ENCODE results near the gene FNBP1.

FNBP1 gene

DNA sequence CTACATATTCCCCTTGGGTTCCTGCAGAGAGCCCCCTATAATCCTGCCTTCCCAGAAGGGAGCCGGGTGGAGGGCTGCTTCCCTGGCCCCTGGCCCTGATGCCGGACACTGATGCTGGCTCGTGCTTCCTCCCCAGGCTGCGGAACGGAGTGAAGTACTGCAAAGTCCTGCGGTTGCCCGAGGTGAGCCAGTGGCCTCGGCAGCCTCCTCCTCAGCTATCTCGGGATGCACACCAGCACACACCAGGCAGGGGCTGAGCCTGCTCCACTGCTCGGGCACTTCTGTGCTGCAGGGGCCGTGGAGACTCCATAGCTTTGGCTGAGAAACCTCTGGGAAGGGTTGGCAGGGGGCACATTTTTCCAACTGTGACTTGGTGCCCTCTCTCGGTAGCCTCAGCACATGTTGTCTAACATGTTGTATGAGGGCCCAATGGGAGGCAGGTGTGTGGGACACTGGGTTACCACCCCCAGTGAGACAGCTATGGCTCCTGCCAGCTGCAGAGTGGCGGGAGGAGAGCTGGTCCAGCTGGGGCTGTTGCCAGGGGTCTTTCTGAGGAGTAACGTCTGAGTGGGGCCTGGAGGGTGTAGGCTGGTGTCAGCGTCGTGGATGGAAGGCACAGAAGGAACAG lies 169.3 kb downstream of the FNBP1 start:
- no peaks in the 10 kb centered on the region for H3K27me3 Mint-ChIP-seq
- H3K9me3 Mint-ChIP-seq: no peaks in the 10 kb centered on the region
- no peak overlapping the region for H3K27ac Mint-ChIP-seq
- intact Hi-C loops (cut with micrococcal nuclease): no loop called here
- no peak overlapping the region for H3K4me3 Mint-ChIP-seq
- peaks cover 29% of the 10 kb centered on the region for H3K36me3 Mint-ChIP-seq (ENCODE audit: low read depth)
- H3K4me1 Mint-ChIP-seq (ENCODE audit: low read depth): no peaks in the 10 kb centered on the region

DNA sequence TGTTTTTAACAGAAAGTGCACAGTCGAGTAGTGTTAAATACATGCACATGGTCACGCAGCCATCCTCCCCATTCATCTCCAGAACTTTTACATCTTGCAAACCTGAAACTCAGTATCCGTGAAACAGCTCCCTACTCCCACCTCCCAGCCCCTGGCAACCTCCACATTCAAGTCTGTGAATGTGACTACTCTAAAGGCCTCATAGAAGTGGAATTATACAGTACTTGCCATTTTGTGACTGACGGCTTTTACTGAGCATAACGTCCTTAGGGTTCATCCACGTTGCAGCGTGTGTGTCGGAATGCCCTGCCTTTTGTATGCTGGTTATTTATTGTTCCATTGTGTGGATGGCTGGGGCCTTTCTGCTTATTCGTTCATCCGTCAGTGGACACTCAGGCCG lies 171.9 kb downstream of the FNBP1 start:
- intact Hi-C loops (cut with micrococcal nuclease): no loop called here
- Mint-ChIP-seq H3K4me1 (ENCODE audit: low read depth) (peaks cover 8% of the 10 kb centered on the region), H3K27ac (no peak overlapping the region)

DNA sequence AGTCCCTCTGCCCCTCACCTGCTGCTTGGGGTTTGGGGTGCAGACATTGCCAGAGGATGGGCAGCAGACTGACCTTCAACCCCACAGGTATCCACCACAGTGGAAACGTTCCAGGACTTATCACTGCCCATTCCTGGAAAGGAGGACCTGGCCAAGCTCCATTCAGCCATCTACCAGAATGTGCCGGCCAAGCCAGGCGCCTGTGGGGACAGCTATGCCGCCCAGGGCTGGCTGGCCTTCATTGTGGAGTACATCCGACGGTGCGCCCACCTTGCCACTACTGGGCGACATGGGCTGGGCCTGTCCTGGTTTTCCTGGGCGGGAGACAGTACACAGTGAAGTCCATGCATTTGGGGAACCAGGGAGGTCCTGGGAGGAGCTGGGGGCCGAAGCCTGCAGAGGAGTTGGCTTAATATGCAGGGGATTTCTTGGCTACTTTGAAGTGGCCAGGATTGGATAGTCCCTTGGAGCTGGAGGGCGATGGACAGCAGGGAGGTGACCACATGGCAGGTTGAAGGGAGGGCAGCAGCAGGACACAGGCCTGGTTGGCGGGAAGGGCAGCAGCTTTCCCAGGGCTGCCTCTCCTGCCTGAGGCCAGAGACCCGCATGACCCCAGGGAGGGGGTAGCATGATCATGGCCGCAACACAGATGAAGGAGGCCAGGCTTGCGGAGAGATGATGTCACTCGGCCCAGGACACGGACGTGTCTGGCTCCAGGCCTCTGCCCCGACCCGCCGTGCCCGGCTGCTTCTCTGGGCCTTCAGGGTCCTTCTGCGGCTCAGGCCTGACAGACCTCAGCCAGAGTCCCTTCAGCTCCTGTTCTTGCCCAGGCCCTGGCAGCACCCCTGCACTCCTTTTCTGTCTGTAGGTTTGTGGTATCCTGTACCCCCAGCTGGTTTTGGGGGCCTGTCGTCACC lies 173.1 kb downstream of the FNBP1 start:
- H3K4me1 Mint-ChIP-seq (ENCODE audit: low read depth): peaks cover 19% of the 10 kb centered on the region
- no peak overlapping the region for H3K27ac Mint-ChIP-seq
- no peaks in the 10 kb centered on the region for H3K9me3 Mint-ChIP-seq
- peaks cover 65% of the 10 kb centered on the region for H3K36me3 Mint-ChIP-seq (ENCODE audit: low read depth)
- intact Hi-C loops (cut with micrococcal nuclease): no loop called here
- no peak overlapping the region for H3K4me3 Mint-ChIP-seq
- no peaks in the 10 kb centered on the region for H3K27me3 Mint-ChIP-seq

More for the DNA sequence above, 171.9 kb downstream of the FNBP1 start:
- Mint-ChIP-seq H3K36me3 (ENCODE audit: low read depth) (peaks cover 55% of the 10 kb centered on the region), H3K4me3 (no peak overlapping the region), H3K27me3 (no peaks in the 10 kb centered on the region), H3K9me3 (no peaks in the 10 kb centered on the region)

DNA sequence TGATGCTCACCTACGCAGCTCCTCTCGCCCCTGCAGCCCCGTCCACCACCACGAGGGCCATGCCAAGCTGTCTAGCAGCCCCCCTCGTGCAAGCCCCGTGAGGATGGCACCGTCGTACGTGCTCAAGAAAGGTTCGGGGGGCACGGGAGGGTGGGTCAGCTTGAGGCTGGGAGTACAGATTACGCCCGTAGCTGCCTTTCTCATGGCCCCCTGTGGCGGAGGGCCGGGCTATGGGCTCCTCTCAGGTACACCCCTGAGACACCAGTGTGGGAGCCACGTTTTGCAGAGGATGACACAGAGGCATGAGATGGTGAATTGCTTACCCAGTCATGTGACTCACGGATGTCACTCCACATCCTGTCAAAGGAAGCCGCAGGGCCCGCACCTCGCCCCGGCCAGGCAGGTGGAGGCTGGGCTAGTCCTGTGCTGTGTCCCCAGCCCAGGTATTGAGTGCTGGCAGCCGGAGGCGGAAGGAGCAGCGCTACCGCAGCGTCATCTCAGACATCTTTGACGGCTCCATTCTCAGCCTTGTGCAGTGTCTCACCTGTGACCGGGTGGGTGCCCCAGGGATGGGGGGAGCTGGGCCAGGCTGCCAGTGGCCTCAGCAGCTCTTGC lies 174.0 kb downstream of the FNBP1 start:
- H3K4me1 Mint-ChIP-seq (ENCODE audit: low read depth): peaks cover 19% of the 10 kb centered on the region

DNA sequence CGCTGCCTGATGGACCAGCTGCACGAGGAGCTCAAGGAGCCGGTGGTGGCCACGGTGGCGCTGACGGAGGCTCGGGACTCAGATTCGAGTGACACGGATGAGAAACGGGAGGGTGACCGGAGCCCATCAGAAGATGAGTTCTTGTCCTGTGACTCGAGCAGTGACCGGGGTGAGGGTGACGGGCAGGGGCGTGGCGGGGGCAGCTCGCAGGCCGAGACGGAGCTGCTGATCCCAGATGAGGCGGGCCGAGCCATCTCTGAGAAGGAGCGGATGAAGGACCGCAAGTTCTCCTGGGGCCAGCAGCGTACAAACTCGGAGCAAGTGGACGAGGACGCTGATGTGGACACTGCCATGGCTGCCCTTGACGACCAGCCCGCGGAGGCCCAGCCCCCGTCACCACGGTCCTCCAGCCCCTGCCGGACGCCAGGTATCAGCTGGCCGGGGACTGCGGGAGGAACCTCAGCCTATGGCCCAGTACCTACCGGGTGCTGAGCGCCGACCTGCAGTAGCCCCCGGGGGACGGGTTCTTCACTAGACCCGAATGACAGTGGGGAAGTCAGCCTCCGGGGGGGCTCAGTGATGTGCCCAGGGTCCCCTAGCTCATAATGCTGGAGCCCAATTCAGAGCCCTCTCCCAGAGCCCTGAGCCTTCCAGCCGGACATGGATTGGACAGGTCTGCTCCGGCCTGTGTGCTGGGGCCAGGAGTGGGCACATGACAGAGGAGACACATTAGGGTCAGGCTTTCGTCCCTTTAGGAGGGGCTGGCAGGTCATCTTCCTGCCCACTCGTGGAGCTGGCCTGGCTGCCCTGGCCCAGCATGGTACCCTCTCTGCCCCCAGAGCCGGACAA lies 174.7 kb downstream of the FNBP1 start:
- intact Hi-C loops (cut with micrococcal nuclease): no loop called here
- H3K27me3 Mint-ChIP-seq: no peaks in the 10 kb centered on the region
- H3K36me3 Mint-ChIP-seq (ENCODE audit: low read depth): peaks cover 80% of the 10 kb centered on the region
- no peak overlapping the region for H3K4me3 Mint-ChIP-seq
- H3K4me1 Mint-ChIP-seq (ENCODE audit: low read depth): peaks cover 19% of the 10 kb centered on the region
- H3K27ac Mint-ChIP-seq: no peak overlapping the region
- H3K9me3 Mint-ChIP-seq: no peaks in the 10 kb centered on the region

More for the DNA sequence above, 174.0 kb downstream of the FNBP1 start:
- H3K27me3 Mint-ChIP-seq: no peaks in the 10 kb centered on the region
- peaks cover 73% of the 10 kb centered on the region for H3K36me3 Mint-ChIP-seq (ENCODE audit: low read depth)
- no peaks in the 10 kb centered on the region for H3K9me3 Mint-ChIP-seq
- no peak overlapping the region for H3K27ac Mint-ChIP-seq
- intact Hi-C loops (cut with micrococcal nuclease): no loop called here
- no peak overlapping the region for H3K4me3 Mint-ChIP-seq

DNA sequence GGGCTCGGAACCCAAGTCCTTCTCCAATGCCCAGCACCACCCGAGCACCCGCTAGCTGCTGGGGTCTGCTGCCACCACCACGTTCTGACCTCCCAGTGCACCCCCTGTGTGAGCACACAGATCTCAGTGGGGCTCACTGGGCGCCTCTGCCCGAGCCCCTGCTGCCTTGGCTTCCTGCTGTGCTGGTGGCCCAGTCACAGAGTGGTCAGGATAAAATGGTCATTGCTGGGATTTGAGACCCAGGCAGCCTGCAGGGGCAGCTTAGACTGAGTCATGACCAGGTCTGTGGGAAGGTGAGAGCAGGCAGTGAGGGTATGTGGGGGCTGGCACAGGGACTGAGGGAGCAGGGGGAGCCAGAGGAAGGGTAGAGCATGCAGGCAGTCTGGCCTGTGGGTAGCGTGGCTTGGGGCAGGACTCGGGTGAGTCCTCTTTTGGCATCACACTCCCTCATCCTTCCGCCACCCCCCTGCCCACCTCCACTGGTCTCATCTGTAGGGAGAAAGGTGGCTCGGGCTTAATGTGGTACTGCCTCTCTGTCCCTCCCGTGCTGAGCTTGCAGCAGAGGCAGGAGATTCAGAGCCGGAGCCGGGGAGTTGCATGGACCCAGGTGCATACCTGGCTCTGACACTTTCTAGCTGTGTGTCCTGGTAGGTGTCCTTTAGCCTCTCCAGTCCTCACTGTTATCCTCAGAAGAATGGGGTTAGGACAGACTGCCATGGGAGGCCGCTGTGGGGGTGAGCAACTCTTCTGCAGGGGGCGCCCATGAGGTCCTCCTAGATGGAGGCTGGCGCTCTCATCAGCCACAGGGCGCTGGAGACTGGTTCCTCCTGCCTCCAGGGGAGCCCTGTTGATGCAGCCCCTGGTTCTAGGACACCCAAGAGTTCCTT lies 175.6 kb downstream of the FNBP1 start:
- Mint-ChIP-seq H3K4me3 (no peak overlapping the region), H3K4me1 (ENCODE audit: low read depth) (peaks cover 19% of the 10 kb centered on the region)

DNA sequence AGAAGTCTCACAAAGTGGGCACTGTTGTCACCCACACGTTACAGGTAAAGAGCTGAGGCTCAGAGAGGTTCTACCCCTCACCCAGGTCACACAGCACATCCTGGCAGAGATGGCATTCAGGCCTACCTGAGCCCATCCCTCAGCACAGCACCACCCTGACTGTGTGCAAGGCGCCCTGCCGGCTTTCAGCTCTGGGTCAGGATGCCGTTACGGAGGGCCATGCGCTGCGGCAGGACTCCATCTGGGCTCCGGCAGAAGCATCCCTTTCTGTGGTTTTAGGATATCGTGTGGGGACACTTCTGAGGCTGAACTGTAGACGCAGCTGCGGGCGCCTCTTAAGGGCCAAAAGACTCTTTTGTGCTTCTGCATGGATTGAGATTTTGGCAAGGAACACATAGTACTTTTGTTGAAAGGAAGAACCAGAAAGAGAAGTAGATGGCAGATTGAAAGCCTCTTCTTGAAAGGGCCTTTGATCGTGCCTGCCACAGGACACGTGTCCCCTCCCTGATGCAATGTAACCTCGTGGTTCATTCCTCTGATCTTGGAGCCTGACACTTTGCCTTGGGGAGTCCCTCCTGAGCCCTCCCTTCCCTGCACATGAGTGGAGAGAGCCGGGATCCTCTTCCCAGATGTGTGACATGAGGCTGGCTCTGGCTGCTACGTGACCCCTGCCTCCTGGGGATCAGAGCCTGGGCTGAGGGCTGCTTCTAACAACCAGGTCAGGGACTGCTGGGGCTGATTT lies 176.4 kb downstream of the FNBP1 start:
- H3K4me1 Mint-ChIP-seq (ENCODE audit: low read depth): peaks cover 19% of the 10 kb centered on the region
- intact Hi-C loops (cut with micrococcal nuclease): no loop called here
- H3K27ac Mint-ChIP-seq: no peak overlapping the region
- peaks cover 96% of the 10 kb centered on the region for H3K36me3 Mint-ChIP-seq (ENCODE audit: low read depth)
- H3K27me3 Mint-ChIP-seq: no peaks in the 10 kb centered on the region
- H3K9me3 Mint-ChIP-seq: no peaks in the 10 kb centered on the region
- no peak overlapping the region for H3K4me3 Mint-ChIP-seq

More for the DNA sequence above, 175.6 kb downstream of the FNBP1 start:
- Mint-ChIP-seq H3K27me3 (no peaks in the 10 kb centered on the region), H3K9me3 (no peaks in the 10 kb centered on the region), H3K36me3 (ENCODE audit: low read depth) (peaks cover 89% of the 10 kb centered on the region), H3K27ac (no peak overlapping the region)
- intact Hi-C loops (cut with micrococcal nuclease): no loop called here

DNA sequence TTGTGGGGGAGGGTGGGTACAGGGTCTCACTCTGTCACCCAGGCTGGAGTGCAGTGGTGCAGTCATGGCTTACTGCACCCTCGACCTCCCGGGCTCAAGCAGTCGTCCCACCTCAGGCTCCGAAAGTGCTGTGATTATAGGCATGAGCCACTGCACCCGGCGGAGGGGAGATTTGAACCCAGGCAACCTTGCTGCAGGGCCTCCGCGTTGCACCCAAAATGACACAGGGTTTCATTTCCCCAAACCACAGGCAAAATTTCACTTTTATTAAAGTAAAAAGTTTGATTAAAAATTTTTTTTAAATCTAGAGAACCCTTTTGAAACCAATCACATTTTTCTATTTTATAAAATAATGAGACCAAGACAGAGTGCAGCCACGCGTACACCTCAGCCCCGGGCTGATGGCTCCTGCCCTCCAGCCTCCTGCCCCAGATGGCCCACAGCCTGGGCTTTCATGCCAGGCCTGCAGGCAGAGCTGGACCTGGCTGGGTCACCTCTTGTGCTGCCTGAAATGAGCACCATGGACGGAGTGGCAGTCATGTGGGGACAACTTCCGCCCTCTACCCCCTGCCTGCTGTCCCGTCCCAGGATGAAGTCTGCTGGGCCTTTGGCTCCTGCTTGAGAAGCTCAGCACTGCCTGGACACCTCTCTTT lies 177.2 kb downstream of the FNBP1 start:
- intact Hi-C loops (cut with micrococcal nuclease): no loop called here
- H3K9me3 Mint-ChIP-seq: no peaks in the 10 kb centered on the region
- no peak overlapping the region for H3K4me3 Mint-ChIP-seq
- peaks cover 96% of the 10 kb centered on the region for H3K36me3 Mint-ChIP-seq (ENCODE audit: low read depth)
- no peaks in the 10 kb centered on the region for H3K27me3 Mint-ChIP-seq
- H3K27ac Mint-ChIP-seq: no peak overlapping the region
- peaks cover 19% of the 10 kb centered on the region for H3K4me1 Mint-ChIP-seq (ENCODE audit: low read depth)

DNA sequence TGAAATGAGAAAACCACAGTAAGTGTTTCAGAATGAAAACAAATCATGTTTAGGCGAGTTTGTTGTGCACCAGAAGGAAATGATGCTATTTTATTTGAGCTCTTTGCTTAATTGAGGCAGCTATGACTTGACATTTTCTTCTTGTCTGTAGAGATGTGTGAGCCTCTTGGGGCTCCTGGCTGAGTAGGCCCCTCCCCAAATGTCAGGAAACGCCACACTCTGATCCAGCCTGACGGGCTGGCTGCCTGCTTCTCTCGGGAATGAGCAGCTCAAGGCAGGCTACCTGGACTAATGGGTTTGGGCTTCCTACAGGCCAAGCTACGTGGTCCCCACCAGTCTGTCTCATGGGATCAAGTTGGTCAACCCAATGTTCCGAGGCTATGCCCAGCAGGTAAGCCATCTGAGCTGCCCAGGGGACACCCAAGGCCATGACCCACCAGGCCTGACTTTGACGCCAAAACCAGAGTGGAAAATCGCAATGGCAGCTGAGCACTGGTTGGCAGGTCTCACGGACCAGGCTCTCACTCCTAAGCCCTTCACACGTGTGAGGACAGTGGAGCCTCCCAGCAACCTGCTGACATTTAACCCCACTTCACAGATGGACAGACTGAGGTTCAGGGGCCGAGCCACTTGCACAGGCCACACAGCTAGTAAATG lies 177.9 kb downstream of the FNBP1 start:
- Mint-ChIP-seq H3K27me3 (no peaks in the 10 kb centered on the region), H3K27ac (no peak overlapping the region), H3K4me3 (no peak overlapping the region), H3K36me3 (ENCODE audit: low read depth) (peaks cover 95% of the 10 kb centered on the region), H3K9me3 (no peaks in the 10 kb centered on the region), H3K4me1 (ENCODE audit: low read depth) (peaks cover 19% of the 10 kb centered on the region)
- intact Hi-C loops (cut with micrococcal nuclease): no loop called here

DNA sequence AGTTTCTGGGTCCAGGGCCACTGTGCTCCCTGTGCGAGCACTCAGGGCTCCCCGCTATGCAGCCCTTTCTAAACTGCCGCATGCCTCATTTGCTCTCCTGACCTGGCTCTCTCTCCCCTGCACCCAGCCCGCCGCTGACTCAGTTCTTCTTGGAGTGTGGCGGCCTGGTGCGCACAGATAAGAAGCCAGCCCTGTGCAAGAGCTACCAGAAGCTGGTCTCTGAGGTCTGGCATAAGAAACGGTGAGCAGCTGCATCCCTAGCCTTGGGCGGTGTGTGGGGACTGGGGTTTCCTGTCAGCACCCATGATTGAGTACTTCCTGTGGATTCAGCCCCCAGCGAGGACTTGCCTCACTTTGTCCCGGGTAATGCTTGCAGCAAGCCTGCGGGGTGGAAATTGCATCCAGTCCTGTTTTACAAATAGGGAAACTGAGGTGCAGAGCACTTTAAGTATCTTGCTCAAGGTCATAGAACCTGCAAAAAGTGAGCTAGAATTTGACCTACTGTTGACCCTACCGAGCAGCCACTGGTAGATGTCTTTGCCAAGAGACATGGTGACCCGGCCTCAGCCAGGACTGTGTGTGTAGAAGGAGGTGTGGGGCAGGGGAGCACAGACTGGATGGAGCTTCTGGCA lies 179.8 kb downstream of the FNBP1 start:
- H3K4me1 Mint-ChIP-seq (ENCODE audit: low read depth): peaks cover 19% of the 10 kb centered on the region

DNA sequence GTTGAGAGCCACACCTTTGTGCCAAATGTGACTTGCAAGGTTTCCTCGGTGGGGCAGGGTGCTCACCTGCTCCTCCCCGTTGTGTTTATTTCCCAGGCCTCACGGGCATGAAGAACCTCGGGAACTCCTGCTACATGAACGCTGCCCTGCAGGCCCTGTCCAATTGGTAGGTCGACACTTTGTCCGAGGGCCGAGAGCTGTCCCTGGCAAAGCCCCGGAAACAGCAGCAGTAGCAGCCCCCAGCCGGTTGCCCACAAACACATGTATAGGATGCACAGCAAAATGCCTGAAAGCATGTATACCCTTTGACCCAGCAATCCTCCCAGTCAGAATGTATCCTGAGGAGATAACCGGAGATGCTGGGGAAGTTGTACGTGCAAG lies 181.6 kb downstream of the FNBP1 start:
- Mint-ChIP-seq H3K4me1 (ENCODE audit: low read depth) (peaks cover 15% of the 10 kb centered on the region), H3K4me3 (no peak overlapping the region), H3K9me3 (no peaks in the 10 kb centered on the region), H3K36me3 (ENCODE audit: low read depth) (peaks cover 91% of the 10 kb centered on the region), H3K27me3 (no peaks in the 10 kb centered on the region), H3K27ac (no peak overlapping the region)
- intact Hi-C loops (cut with micrococcal nuclease): no loop called here

More for the DNA sequence above, 179.8 kb downstream of the FNBP1 start:
- intact Hi-C loops (cut with micrococcal nuclease): no loop called here
- Mint-ChIP-seq H3K27me3 (no peaks in the 10 kb centered on the region), H3K4me3 (no peak overlapping the region), H3K36me3 (ENCODE audit: low read depth) (peaks cover 91% of the 10 kb centered on the region), H3K27ac (no peak overlapping the region), H3K9me3 (no peaks in the 10 kb centered on the region)
